ENCODE data around the gene NEURL1. TPM values are rescaled to one million over a fixed set of nuclear protein-coding genes. Genes with fewer than 3 reads are reported as not detected.
"Not testable (repeated sequence)": the region's sequence is repeated elsewhere in the genome, so short reads cannot be mapped to it uniquely, and the experiment has no call there.

The NEURL1 gene
- total and polyA plus RNA-seq, 2 experiments from 2014 or later, result 1.1 to 1.5 TPM

GRCh38 chr10:103514244-103514643, 20.7 kb downstream of the NEURL1 start:
- TF ChIP-seq EZH2phosphoT487 (IDR thresholded peaks at IDR 0.05; ENCODE audit: insufficient read depth, low read depth) (no peak), EZH2 (IDR thresholded peaks at IDR 0.05; ENCODE audit: insufficient read depth, poor library complexity, severe bottlenecking) (no peak)
- no peaks in the 10 kb centered on the region for H3K79me2 ChIP-seq (ENCODE audit: insufficient read depth)
- no peaks in the 10 kb centered on the region for H3K9me2 ChIP-seq (ENCODE audit: insufficient read depth)
- no peak overlapping the region for H3K4me2 ChIP-seq (ENCODE audit: unreplicated experiment)
- no peak overlapping the region for H3K4me3 ChIP-seq
- H2AFZ ChIP-seq, result no peak overlapping the region
- 57 to 79% methylated on average over 5 of the region's 5 CpGs for WGBS, 2 experiments (ENCODE audit: low coverage in 1 of 2, low lambda C conversion rate in 2 of 2, missing lambda C conversion rate in 2 of 2)
- no peaks in the 10 kb centered on the region for H3K9me3 ChIP-seq (ENCODE audit: low read depth)
- peaks cover 8% of the 10 kb centered on the region; the same call in 1 of the 2 replicates for H3F3A ChIP-seq (ENCODE audit: insufficient read depth)
- no peaks in the 10 kb centered on the region for H3K4me1 ChIP-seq (ENCODE audit: insufficient read depth)
- no peak for DNase-seq
- no peak overlapping the region for H3K9ac ChIP-seq
- in situ Hi-C loops (cut with MboI), result no loop called here
- H3K27ac ChIP-seq, result no peak overlapping the region
- no peaks in the 10 kb centered on the region for H4K20me1 ChIP-seq (ENCODE audit: insufficient read depth)
- H3K36me3 ChIP-seq (ENCODE audit: low read depth), result no peaks in the 10 kb centered on the region
- H3K27me3 ChIP-seq (replicated peaks; ENCODE audit: insufficient read depth), result no peaks in the 10 kb centered on the region; the same call in 1 of the 2 replicates

- no peaks in the 10 kb centered on the region for H3K9me2 ChIP-seq (ENCODE audit: insufficient read depth)
- no peaks in the 10 kb centered on the region for H3K9me3 ChIP-seq (ENCODE audit: low read depth)
- in situ Hi-C loops (cut with MboI), result no loop called here
- peaks cover 8% of the 10 kb centered on the region; the same call in 1 of the 2 replicates for H3F3A ChIP-seq (ENCODE audit: insufficient read depth)
- peaks cover 5% of the 10 kb centered on the region; the same call in 1 of the 2 replicates for H3K27me3 ChIP-seq (replicated peaks; ENCODE audit: insufficient read depth)
- 78% methylated on average over 5 of the region's 5 CpGs for whole genome bisulfite sequencing, 2 experiments (ENCODE audit: low coverage in 1 of 2, low lambda C conversion rate in 2 of 2, missing lambda C conversion rate in 2 of 2)
- H3K27ac ChIP-seq, result no peak overlapping the region
- TF ChIP-seq EZH2 (IDR thresholded peaks at IDR 0.05; ENCODE audit: insufficient read depth, poor library complexity, severe bottlenecking) (no peak), EZH2phosphoT487 (IDR thresholded peaks at IDR 0.05; ENCODE audit: insufficient read depth, low read depth) (no peak)
- H3K4me3 ChIP-seq, result no peak overlapping the region
- no peak overlapping the region for H3K9ac ChIP-seq
- H3K4me1 ChIP-seq (ENCODE audit: insufficient read depth), result no peaks in the 10 kb centered on the region
- H3K79me2 ChIP-seq (ENCODE audit: insufficient read depth), result no peaks in the 10 kb centered on the region
- no peak overlapping the region for H3K4me2 ChIP-seq (ENCODE audit: unreplicated experiment)
- DNase-seq, result no peak
- no peaks in the 10 kb centered on the region for H3K36me3 ChIP-seq (ENCODE audit: low read depth)
- no peak overlapping the region for H2AFZ ChIP-seq
- no peaks in the 10 kb centered on the region for H4K20me1 ChIP-seq (ENCODE audit: insufficient read depth)
Measured at GRCh38 chr10:103517234-103518085, 24.0 kb downstream of the NEURL1 start.

GRCh38 chr10:103519798-103520197, 26.3 kb downstream of the NEURL1 start:
- H3K4me2 ChIP-seq (ENCODE audit: unreplicated experiment), result no peak overlapping the region
- no peak overlapping the region for H3K9ac ChIP-seq
- peaks cover 8% of the 10 kb centered on the region; the same call in 1 of the 2 replicates for H3F3A ChIP-seq (ENCODE audit: insufficient read depth)
- H4K20me1 ChIP-seq (ENCODE audit: insufficient read depth), result no peaks in the 10 kb centered on the region
- no peaks in the 10 kb centered on the region for H3K36me3 ChIP-seq (ENCODE audit: low read depth)
- H3K27ac ChIP-seq, result no peak overlapping the region
- no peaks in the 10 kb centered on the region for H3K79me2 ChIP-seq (ENCODE audit: insufficient read depth)
- H3K4me1 ChIP-seq (ENCODE audit: insufficient read depth), result no peaks in the 10 kb centered on the region
- no peaks in the 10 kb centered on the region for H3K9me2 ChIP-seq (ENCODE audit: insufficient read depth)
- peaks cover 24% of the 10 kb centered on the region for H3K27me3 ChIP-seq (replicated peaks; ENCODE audit: insufficient read depth)
- in situ Hi-C loops (cut with MboI), result no loop called here
- TF ChIP-seq EZH2phosphoT487 (IDR thresholded peaks at IDR 0.05; ENCODE audit: insufficient read depth, low read depth) (no peak), EZH2 (IDR thresholded peaks at IDR 0.05; ENCODE audit: insufficient read depth, poor library complexity, severe bottlenecking) (no peak)
- no peaks in the 10 kb centered on the region for H3K9me3 ChIP-seq (ENCODE audit: low read depth)
- 28 to 35% methylated on average over 4 of the region's 4 CpGs for WGBS, 2 experiments (ENCODE audit: low coverage in 1 of 2, low lambda C conversion rate in 2 of 2, missing lambda C conversion rate in 2 of 2)
- no peak overlapping the region for H3K4me3 ChIP-seq
- H2AFZ ChIP-seq, result no peak overlapping the region
- DNase-seq, result no peak

DNA sequence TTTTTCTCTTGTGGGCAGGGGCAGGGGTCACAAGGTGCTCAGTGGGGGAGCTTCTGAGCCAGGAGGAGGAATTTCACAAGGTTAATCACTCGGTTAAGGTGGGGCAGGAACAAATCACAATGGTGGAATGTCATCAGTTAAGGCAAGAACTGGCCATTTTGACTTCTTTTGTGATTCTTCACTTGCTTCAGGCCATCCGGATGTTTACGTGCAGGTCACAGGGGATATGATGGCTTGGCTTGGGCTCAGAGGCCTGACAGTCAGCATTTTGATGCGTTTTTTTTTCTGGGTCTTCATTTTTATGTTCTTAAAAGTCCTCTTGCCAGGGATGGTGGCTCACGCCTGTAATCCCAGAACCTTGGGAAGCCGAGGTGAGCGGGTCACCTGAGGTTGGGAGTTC, 28.5 kb downstream of the NEURL1 start:
- in situ Hi-C loops (cut with MboI), result not testable (repeated sequence)

More for the DNA sequence above, 28.5 kb downstream of the NEURL1 start:
- peaks cover 34% of the 10 kb centered on the region for H3K27me3 ChIP-seq (replicated peaks; ENCODE audit: insufficient read depth)
- H3K4me3 ChIP-seq; H4K20me1 ChIP-seq (ENCODE audit: insufficient read depth); H3K27ac ChIP-seq; H2AFZ ChIP-seq; H3K79me2 ChIP-seq (ENCODE audit: insufficient read depth); H3F3A ChIP-seq (ENCODE audit: insufficient read depth); H3K9ac ChIP-seq; H3K4me1 ChIP-seq (ENCODE audit: insufficient read depth); H3K4me2 ChIP-seq (ENCODE audit: unreplicated experiment); H3K9me2 ChIP-seq (ENCODE audit: insufficient read depth); DNase-seq; H3K36me3 ChIP-seq (ENCODE audit: low read depth); H3K9me3 ChIP-seq (ENCODE audit: low read depth): not testable (repeated sequence)
- 42 to 50% methylated on average over 7 of the region's 7 CpGs for WGBS, 2 experiments (ENCODE audit: low coverage in 1 of 2, low lambda C conversion rate in 2 of 2, missing lambda C conversion rate in 2 of 2)

Measured in GM23248 (cell line).